ENCODE measurements around the gene KLHDC4. TPM values are rescaled to one million over a fixed set of nuclear protein-coding genes. Genes with fewer than 3 reads are reported as not detected.

KLHDC4 gene
- total RNA-seq, 1 donor from 2014 or later: 40.4 TPM

DNA sequence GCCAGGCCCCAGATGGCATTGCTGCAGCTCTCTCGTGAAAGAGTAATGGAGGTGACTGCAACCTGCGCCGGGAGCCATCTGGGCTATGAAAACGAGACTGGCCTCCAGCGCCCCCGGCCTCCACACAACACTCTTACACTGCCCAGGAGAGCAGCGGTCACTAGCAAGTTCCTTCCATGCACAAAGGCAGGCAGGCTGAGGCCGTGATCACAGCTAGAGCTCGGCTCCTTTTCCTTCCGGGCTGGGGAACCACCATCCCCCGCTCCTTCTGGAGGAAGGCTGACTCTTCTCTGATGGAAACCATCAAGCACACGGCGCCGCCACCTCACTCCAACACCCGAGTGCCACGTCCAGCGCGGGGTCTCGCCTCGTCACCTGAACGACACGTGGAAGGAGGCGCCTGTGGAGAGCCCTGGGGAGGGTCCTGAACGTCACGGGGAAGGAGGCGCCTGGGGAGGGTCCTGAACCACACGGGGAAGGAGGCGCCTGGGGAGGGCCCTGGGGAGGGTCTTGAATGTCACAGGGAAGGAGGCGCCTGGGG is 61.9 kb downstream of the KLHDC4 start:
- no peak for DNase-seq (ENCODE audit: low read depth)
- Histone ChIP-seq H3K4me3 (ENCODE audit: low read depth, low read length) (no peak overlapping the region), H3K27me3 (ENCODE audit: control insufficient read depth, insufficient read depth, low read length) (no peaks in the 10 kb centered on the region), H3K36me3 (ENCODE audit: control insufficient read depth, insufficient read depth, low read length) (no peaks in the 10 kb centered on the region)
- TF ChIP-seq CTCF (IDR thresholded peaks at IDR 0.05; ENCODE audit: insufficient read depth, low read length, poor library complexity, severe bottlenecking): no peak

DNA sequence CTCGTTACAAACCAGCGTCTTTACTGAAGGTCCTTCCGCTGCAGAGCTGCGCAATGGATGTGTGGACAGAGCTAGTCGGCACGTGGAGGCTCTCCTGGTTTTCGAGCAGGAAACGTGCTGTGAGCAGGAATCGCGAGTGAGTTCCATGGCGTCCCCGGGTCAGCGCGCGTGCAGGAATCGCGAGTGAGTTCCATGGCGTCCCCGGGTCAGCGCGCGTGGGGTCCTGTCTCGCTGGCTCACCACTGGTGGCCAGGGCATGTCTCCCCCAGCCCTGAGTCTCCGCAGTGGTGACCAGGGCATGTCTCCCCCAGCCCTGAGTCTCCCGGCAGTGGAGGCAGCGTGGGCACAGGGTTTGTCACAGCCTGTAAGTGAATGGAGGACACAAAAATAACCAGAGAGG is 62.7 kb downstream of the KLHDC4 start:
- H3K36me3 ChIP-seq (ENCODE audit: control insufficient read depth, insufficient read depth, low read length): no peaks in the 10 kb centered on the region
- DNase-seq (ENCODE audit: low read depth): no peak
- no peaks in the 10 kb centered on the region for H3K27me3 ChIP-seq (ENCODE audit: control insufficient read depth, insufficient read depth, low read length)
- no peak for TF ChIP-seq CTCF (IDR thresholded peaks at IDR 0.05; ENCODE audit: insufficient read depth, low read length, poor library complexity, severe bottlenecking)
- no peak overlapping the region for H3K4me3 ChIP-seq (ENCODE audit: low read depth, low read length)

DNA sequence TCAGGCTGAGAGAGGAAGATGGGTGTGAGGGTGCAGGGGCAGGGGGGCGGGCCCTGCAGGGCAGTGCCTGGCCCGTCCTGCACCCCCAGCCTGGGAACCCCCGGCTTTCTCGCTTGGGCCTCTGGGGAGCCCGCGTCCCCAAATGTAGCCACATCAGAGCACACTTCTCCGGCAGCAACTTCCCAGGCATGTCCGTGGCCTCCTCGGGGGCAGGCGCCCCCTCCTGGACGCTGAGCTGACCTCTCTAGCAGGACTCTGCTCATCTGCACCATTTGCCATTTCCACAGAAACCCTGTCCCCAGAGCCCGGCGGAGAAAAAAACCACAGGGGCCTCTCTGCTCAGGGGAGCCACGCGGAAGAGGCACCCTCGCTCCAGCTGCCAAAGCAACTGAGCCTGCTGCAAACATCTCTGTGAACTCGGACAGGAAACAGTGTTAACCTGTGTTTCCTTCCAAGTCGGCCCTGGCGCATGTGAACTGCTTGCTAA is 63.4 kb downstream of the KLHDC4 start:
- peak; percentile 63 for TF ChIP-seq CTCF (IDR thresholded peaks at IDR 0.05; ENCODE audit: insufficient read depth, low read length, poor library complexity, severe bottlenecking)
- Histone ChIP-seq H3K27me3 (ENCODE audit: control insufficient read depth, insufficient read depth, low read length) (no peaks in the 10 kb centered on the region), H3K36me3 (ENCODE audit: control insufficient read depth, insufficient read depth, low read length) (no peaks in the 10 kb centered on the region), H3K4me3 (ENCODE audit: low read depth, low read length) (no peak overlapping the region)
- no peak for DNase-seq (ENCODE audit: low read depth)

DNA sequence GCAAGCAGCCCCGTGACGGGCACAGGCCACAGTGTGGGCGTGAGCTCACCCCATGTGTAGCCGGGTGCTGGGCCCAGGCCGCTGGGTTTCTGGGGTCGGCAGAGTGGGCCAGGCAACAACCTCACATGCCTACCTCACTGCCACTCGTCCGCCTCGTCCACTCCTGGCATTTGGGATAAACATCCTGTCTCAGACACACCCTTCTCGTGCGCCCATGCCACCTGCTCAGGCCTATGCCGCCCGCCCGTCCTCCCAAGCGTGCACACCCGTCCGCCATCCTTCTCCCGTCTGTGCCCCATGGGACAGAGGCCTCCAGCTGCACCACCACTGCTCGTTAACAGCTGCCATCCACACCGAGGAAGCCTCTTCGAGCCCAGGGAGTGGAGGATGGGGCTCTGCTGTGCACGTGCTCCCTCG is 64.3 kb downstream of the KLHDC4 start:
- no peaks in the 10 kb centered on the region for H3K27me3 ChIP-seq (ENCODE audit: control insufficient read depth, insufficient read depth, low read length)
- H3K4me3 ChIP-seq (ENCODE audit: low read depth, low read length): no peak overlapping the region
- no peaks in the 10 kb centered on the region for H3K36me3 ChIP-seq (ENCODE audit: control insufficient read depth, insufficient read depth, low read length)
- no peak for DNase-seq (ENCODE audit: low read depth)
- no peak for TF ChIP-seq CTCF (IDR thresholded peaks at IDR 0.05; ENCODE audit: insufficient read depth, low read length, poor library complexity, severe bottlenecking)

DNA sequence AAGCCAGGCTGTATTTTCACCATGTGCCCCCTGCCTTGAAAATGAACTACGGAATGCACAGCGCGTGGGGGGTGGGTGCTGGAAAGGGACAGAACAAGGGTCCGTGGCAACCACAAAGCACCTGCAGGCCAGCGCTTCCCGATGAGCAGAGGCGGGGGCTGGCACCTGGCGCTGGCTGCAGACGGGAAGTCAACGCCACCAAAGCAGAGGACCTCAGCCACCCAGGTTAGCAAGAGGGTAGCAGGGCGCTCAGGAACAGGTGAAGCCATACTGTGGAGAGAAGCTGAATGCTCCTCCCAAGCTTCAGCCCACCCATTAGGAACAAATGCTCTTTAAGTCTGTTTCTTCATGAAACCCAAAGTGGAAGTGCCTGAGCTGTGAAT is 64.7 kb downstream of the KLHDC4 start:
- H3K36me3 ChIP-seq (ENCODE audit: control insufficient read depth, insufficient read depth, low read length): no peaks in the 10 kb centered on the region
- no peak for TF ChIP-seq CTCF (IDR thresholded peaks at IDR 0.05; ENCODE audit: insufficient read depth, low read length, poor library complexity, severe bottlenecking)
- DNase-seq (ENCODE audit: low read depth): no peak
- no peaks in the 10 kb centered on the region for H3K27me3 ChIP-seq (ENCODE audit: control insufficient read depth, insufficient read depth, low read length)
- H3K4me3 ChIP-seq (ENCODE audit: low read depth, low read length): no peak overlapping the region

DNA sequence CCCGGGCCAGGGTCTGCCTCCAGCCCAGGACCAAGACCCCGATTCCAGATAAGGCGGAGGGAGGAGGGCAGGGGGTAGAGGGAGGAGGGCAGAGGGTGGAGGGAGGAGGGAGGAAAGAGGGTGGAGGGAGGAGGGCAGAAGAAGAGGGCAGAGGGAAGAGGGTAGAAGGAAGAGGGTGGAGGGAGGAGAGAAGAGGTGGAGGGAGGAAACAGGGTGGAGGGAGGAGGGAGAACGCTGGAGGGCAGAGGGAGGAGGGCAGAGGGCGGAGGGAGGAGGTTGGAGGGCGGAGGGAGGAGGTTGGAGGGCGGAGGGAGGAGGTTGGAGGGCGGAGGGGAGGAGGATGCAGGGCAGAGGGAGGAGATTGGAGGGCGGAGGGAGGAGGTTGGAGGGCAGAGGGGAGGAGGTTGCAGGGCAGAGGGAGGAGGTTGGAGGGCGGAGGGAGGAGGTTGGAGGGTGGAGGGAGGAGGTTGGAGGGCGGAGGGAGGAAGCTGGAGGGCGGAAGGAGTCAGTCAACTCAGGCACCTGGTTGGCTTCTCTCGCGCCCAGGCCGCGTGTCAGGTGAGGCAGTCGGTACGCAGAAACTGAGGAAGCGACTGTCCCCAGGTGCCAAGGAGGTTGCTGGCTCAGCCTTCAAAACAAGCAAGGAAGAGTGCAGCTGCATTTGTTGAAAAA is 65.2 kb downstream of the KLHDC4 start:
- no peak for DNase-seq (ENCODE audit: low read depth)
- no peak for TF ChIP-seq CTCF (IDR thresholded peaks at IDR 0.05; ENCODE audit: insufficient read depth, low read length, poor library complexity, severe bottlenecking)
- no peaks in the 10 kb centered on the region for H3K36me3 ChIP-seq (ENCODE audit: control insufficient read depth, insufficient read depth, low read length)
- H3K27me3 ChIP-seq (ENCODE audit: control insufficient read depth, insufficient read depth, low read length): no peaks in the 10 kb centered on the region
- no peak overlapping the region for H3K4me3 ChIP-seq (ENCODE audit: low read depth, low read length)
